Hepatocyte (in vitro differentiated cells): Measurements from ENCODE around the gene MAGI2. TPM values are rescaled to one million over a fixed set of nuclear protein-coding genes. Genes with fewer than 3 reads are reported as not detected.

Experiments used
- DNase-seq: peaks from one replicate; pipeline ENCODE4 v3.0.0-alpha.2; 2016; ENCODE audit warnings: low spot score
- H2AFZ ChIP-seq: fragments of 200-600 bp; sonication (generic); 2 replicates; pipeline ENCODE4 v1.6.0; 2016; ENCODE audit warnings: antibody characterized with exemption, mild to moderate bottlenecking
- H3K27ac ChIP-seq: fragments of 200-600 bp; sonication (generic); 2 replicates; pipeline ENCODE4 v1.5.1; 2016; ENCODE audit warnings: mild to moderate bottlenecking
- H3K27me3 ChIP-seq: fragments of 200-600 bp; sonication (generic); 2 replicates; pipeline ENCODE4 v1.6.1; 2016
- H3K36me3 ChIP-seq: fragments of 200-600 bp; sonication (generic); replicated peaks from 2 replicates; pipeline ENCODE4 v1.5.1; 2016; ENCODE audit warnings: low read depth; ENCODE audit not compliant: insufficient read depth
- H3K4me1 ChIP-seq: fragments of 200-600 bp; sonication (generic); 2 replicates; pipeline ENCODE4 v1.5.1; 2016; ENCODE audit warnings: mild to moderate bottlenecking, moderate library complexity; ENCODE audit not compliant: insufficient read depth
- H3K4me2 ChIP-seq: fragments of 200-600 bp; sonication (generic); 2 replicates; pipeline ENCODE4 v1.6.0; 2016
- H3K4me3 ChIP-seq: fragments of 200-600 bp; sonication (generic); 2 replicates; pipeline ENCODE4 v1.5.1; 2016; ENCODE audit warnings: mild to moderate bottlenecking
- H3K79me2 ChIP-seq: fragments of 200-600 bp; sonication (generic); 2 replicates; pipeline ENCODE4 v1.6.0; 2017; ENCODE audit warnings: mild to moderate bottlenecking
- H3K9me2 ChIP-seq: fragments of 200-600 bp; sonication (generic); replicated peaks from 2 replicates; pipeline ENCODE4 v1.6.0; 2017; ENCODE audit warnings: mild to moderate bottlenecking; ENCODE audit not compliant: insufficient read depth
- H3K9me3 ChIP-seq: fragments of 200-600 bp; sonication (generic); 2 replicates; pipeline ENCODE4 v1.5.1; 2016; ENCODE audit warnings: low read depth, mild to moderate bottlenecking
- H4K20me1 ChIP-seq: fragments of 200-600 bp; sonication (generic); 2 replicates; pipeline ENCODE4 v1.6.0; 2016; ENCODE audit warnings: mild to moderate bottlenecking; ENCODE audit not compliant: insufficient read depth, poor library complexity, severe bottlenecking
- CTCF ChIP-seq: fragments of 200-600 bp; sonication (generic); IDR thresholded peaks from 2 replicates; pipeline ENCODE4 v1.5.1; 2016; ENCODE audit warnings: antibody characterized with exemption, mild to moderate bottlenecking; ENCODE audit not compliant: poor library complexity
- EZH2 ChIP-seq: fragments of 200-600 bp; sonication (generic); IDR thresholded peaks from 2 replicates; pipeline ENCODE4 v1.6.1; 2016; ENCODE audit warnings: antibody characterized with exemption, mild to moderate bottlenecking, borderline replicate concordance
- EZH2phosphoT487 ChIP-seq: fragments of 200-600 bp; sonication (generic); IDR thresholded peaks from one replicate; pipeline ENCODE4 v1.6.1; 2018; ENCODE audit warnings: antibody characterized with exemption, mild to moderate bottlenecking, low read depth, moderate library complexity; ENCODE audit not compliant: unreplicated experiment, severe bottlenecking
- WGBS: methylation state at CpG from one replicate; pipeline ENCODE4 v1.1.6; 2016; ENCODE audit warnings: low lambda C conversion rate; ENCODE audit errors: missing lambda C conversion rate; 5-methylcytosine and 5-hydroxymethylcytosine counted together
- polyA plus RNA-seq: library from polyadenylated mRNA; unstranded; fragments of >200 nt; fragmentation: Nextera tagmentation; extraction: Ambion mirVana; gene quantifications from 2 replicates; pipeline ENCODE4 v1.2.1, GENCODE V29; 2016
- total RNA-seq: library from RNA; depleted of rRNA; stranded (reverse); fragments of >200 nt; gene quantifications from 2 replicates; pipeline ENCODE4 v1.2.3, GENCODE V29; 2014

The MAGI2 gene
- total and polyA plus RNA-seq, 2 experiments from 2014 or later = 3.1 to 6.7 TPM

GRCh38 chr7:78198756-78199155 is 1254.7 kb downstream of the MAGI2 start:
- Histone ChIP-seq H3K36me3 (no peaks in the 10 kb centered on the region), H3K4me1 (no peaks in the 10 kb centered on the region), H3K79me2 (no peaks in the 10 kb centered on the region), H3K9me3 (no peaks in the 10 kb centered on the region), H3K27me3 (no peaks in the 10 kb centered on the region), H4K20me1 (no peaks in the 10 kb centered on the region), H3K9me2 (no peaks in the 10 kb centered on the region), H3K4me3 (no peak overlapping the region), H3K27ac (no peak overlapping the region), H2AFZ (no peak overlapping the region), H3K4me2 (no peak overlapping the region)
- TF ChIP-seq CTCF = no peak
- TF ChIP-seq EZH2phosphoT487 = no peak
- no peak for TF ChIP-seq EZH2
- DNase-seq = no peak
- 98% methylated on average over 3 of the region's 3 CpGs for WGBS

DNA sequence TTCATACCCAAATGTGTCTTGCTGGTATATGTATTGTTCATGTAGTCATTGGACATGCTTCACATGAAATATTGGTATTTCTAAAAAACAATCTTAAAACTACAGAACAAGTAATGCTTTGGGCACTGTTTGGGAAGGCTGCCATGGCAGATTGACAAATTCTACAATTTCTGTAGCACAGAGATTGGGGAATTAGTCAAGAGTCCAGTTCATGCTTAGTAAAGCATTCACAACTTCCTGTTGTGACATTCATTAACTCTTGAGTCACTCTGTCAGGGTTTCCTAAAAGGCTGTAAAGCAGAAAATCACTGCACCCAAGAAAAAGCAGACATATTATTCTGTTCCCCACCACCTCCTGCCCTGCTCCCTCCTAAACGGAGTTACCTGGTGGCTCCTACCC is 1256.0 kb downstream of the MAGI2 start:
- no peak overlapping the region for H3K4me3 ChIP-seq
- no peak overlapping the region for H3K27ac ChIP-seq
- no peaks in the 10 kb centered on the region for H4K20me1 ChIP-seq
- no peak for TF ChIP-seq EZH2phosphoT487
- TF ChIP-seq CTCF = no peak
- TF ChIP-seq EZH2 = no peak
- no peak for DNase-seq
- no peaks in the 10 kb centered on the region for H3K9me3 ChIP-seq
- no peaks in the 10 kb centered on the region for H3K36me3 ChIP-seq
- no peak overlapping the region for H3K4me2 ChIP-seq
- H3K27me3 ChIP-seq = no peaks in the 10 kb centered on the region
- H3K4me1 ChIP-seq = no peaks in the 10 kb centered on the region
- whole genome bisulfite sequencing = 86% methylated on average over 1 of the region's 1 CpG
- no peak overlapping the region for H2AFZ ChIP-seq
- H3K9me2 ChIP-seq = no peaks in the 10 kb centered on the region
- H3K79me2 ChIP-seq = no peaks in the 10 kb centered on the region

DNA sequence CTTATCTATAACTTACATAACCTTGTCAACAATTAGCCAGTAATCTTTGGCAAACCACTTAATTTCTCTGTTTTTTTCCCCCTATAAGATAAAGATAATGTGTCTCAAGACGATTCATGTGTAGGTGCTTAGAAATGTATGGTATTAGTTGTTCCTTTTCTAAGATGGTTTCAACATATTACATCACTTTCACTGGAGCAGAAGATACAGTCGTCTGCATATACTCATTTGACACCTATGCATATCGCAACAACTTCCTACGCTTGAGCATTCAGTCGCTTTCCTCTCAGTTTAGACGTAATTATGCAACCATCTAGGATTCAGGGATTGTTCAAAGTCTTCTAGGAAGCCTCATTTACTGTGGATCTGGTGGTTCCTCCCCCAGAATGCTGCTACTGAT is 1258.2 kb downstream of the MAGI2 start:
- no peak overlapping the region for H2AFZ ChIP-seq
- WGBS = 73% methylated on average over 6 of the region's 6 CpGs
- no peaks in the 10 kb centered on the region for H3K27me3 ChIP-seq
- no peaks in the 10 kb centered on the region for H3K9me2 ChIP-seq
- no peaks in the 10 kb centered on the region for H3K79me2 ChIP-seq
- no peaks in the 10 kb centered on the region for H4K20me1 ChIP-seq
- H3K36me3 ChIP-seq = no peaks in the 10 kb centered on the region
- no peaks in the 10 kb centered on the region for H3K9me3 ChIP-seq
- TF ChIP-seq EZH2 (no peak), EZH2phosphoT487 (no peak), CTCF (no peak)
- no peak overlapping the region for H3K27ac ChIP-seq
- no peak for DNase-seq
- H3K4me2 ChIP-seq = no peak overlapping the region
- no peaks in the 10 kb centered on the region for H3K4me1 ChIP-seq
- no peak overlapping the region for H3K4me3 ChIP-seq

DNA sequence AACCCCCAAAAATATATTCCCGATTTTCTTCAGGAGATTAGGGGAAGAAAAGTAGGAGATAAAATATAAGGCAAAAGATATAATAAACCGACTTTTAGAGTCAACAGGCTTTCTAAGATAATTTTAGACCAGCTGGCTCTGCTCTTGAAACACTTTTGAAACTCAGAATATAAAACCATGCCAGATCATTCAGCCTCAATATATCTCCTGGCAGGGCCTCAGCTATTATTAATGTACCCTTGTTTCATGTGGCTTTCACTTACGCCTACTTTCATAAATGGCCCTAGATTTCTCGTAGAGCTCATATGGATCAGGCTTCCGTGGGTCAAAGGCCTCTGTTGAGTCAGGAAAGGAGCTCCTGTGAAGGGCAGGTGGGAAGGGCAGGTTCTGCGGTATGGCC is 1258.9 kb downstream of the MAGI2 start:
- no peak overlapping the region for H3K4me2 ChIP-seq
- H3K9me2 ChIP-seq = no peaks in the 10 kb centered on the region
- H2AFZ ChIP-seq = no peak overlapping the region
- H3K4me3 ChIP-seq = no peak overlapping the region
- 78% methylated on average over 6 of the region's 6 CpGs for WGBS
- no peak for DNase-seq
- H4K20me1 ChIP-seq = no peaks in the 10 kb centered on the region
- H3K27ac ChIP-seq = no peak overlapping the region
- no peaks in the 10 kb centered on the region for H3K79me2 ChIP-seq
- H3K36me3 ChIP-seq = no peaks in the 10 kb centered on the region
- no peaks in the 10 kb centered on the region for H3K9me3 ChIP-seq
- H3K27me3 ChIP-seq = no peaks in the 10 kb centered on the region
- TF ChIP-seq EZH2 (no peak), CTCF (no peak), EZH2phosphoT487 (no peak)
- H3K4me1 ChIP-seq = no peaks in the 10 kb centered on the region
